NCI-H2227 (cell line): ENCODE measurements around the gene SMAD3.

Experiments used
- DNase-seq: peaks from one replicate; lab custom pipeline; 2025; ENCODE audit not compliant: unreplicated experiment; lab: John Stamatoyannopoulos, UW

The SMAD3 gene

GRCh38 chr15:67216859-67217258, 151.5 kb downstream of the SMAD3 start:
- DNase-seq: no peak

GRCh38 chr15:67218428-67218827, 153.0 kb downstream of the SMAD3 start:
- DNase-seq: no peak

- no peak for DNase-seq
Measured at GRCh38 chr15:67219288-67219687, 153.9 kb downstream of the SMAD3 start.

DNA sequence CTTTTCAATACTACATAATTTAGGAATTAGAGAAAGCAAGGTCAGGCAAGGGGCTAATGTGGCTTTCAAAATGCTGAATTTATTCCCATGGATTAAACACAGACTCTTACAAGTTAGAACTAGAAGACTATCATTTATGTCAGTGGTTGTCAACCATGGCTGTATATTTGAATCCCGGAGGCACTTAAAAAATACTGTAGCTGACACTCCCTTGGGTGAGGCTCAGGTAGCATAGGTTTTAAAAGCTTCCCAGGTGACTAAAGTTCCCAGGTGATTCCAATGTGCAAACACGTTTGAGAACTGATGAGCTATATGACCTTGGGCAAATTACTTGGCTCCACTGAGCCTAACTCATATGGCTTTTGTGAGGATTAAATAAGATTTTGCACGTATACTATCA, 159.5 kb downstream of the SMAD3 start:
- no peak for DNase-seq

DNA sequence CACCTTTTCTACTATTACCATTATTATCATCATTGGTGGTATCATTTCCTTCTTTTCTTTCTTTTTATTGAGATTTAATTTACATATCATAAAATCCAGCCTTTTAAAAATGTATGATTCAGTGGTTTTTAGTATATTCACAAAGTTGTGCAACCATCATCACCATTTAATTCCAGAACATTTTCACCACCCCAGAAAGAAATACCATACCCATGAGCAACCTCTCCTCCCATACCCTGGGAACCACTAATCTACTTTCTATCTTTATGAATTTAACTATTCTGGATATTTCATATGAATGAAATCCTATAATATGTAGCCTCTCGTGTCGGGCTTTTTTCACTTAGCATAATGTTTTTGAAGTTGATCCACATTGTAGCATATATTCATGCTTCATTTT, 159.9 kb downstream of the SMAD3 start:
- no peak for DNase-seq

DNA sequence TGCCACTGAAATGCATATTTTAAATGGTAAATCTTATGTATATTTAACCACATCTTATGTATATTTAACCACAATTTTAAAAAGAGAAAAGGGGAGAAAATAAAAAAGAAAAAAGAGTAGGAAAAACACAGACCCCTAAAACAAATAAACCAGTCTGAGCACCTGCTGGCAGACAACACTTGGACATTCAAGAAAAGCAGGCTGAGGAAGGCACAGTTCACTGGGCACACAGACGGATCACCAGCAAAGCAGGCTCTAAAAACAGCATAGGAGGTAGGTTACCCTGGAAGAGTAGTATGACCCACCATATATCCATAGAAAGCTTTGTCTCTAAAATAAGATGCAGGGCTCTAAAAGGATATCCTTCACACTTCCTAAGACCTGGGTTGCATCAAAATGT, 162.0 kb downstream of the SMAD3 start:
- DNase-seq: no peak

DNA sequence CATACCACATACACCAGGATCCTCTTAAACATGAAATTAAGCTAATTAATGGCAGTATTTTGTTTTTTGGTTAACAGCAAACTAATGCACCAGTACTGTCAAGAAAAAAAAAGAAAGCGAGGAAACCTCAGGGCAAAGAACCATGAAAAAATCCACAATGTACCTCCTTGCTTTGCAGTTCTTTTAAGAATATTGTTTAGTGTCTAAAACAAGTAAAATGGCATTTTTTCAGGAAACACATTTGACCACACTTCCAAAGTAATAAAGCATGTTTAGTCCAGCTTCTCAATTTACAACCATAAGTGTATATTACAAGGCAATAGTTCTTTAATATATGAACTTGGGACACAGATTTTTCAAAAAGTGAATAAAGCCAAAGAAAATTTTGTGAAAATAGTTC, 162.4 kb downstream of the SMAD3 start:
- DNase-seq: no peak

DNA sequence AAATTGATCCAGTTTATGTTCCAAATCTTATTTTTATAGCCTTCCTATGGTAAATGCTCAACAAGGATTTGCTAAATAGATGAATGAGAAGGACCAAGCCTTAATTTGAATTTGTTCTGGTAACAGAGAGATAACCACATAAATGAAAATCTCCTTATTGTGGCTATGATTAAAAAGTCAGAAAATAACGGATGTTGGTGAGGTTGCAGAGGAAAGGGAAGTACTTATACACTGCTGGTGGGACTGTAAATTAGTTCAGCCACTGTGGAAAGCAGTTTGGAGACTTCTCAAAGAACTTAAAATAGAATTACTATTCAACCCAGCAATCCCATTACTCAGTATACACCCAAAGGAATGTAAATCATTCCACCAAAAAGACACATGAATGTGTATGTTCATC, 162.9 kb downstream of the SMAD3 start:
- no peak for DNase-seq

- DNase-seq: no peak
Measured at GRCh38 chr15:67230504-67230903, 165.1 kb downstream of the SMAD3 start.

- DNase-seq: no peak
Measured at GRCh38 chr15:67232591-67232990, 167.2 kb downstream of the SMAD3 start.

DNA sequence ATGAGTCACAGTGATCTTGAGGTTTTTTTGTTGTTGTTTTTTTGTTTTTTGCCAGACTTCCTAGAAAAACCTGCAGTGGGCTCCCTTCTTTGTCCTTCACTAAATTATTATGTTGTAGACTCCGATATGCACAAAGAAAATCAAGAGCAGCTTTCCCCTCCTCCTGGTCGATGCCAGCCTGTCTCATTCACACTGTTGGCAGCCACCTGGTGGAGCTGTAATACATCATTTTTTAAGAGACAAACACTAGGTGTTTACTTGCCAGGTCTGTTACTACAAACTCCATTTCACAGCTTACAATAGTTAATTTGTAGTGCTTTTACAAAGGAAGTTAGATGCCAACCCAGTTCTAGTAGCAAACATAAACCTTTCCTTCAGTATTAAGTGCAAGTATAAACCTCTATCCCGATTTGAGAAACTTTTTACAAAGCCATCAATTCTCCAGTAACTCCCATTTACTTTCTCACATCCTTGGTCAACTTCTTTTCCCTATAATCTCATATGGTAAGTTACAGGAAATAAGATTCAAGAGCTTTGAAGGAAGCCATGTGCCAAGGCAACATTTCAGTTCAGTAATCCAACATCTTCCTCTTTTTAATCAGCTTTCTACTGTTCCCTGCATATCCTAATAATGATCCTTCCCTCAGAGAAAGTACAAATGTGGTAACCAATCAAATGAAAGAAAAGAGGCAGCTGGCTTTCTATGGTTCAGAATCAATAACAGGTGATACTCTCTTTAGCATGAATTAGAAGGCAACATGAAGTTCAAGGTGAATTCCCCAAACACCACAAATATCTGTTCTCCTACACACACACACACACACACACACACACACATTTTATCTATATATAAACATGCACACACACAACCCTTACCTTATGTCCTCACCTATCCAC, 175.1 kb downstream of the SMAD3 start:
- DNase-seq: peak; percentile 49

DNA sequence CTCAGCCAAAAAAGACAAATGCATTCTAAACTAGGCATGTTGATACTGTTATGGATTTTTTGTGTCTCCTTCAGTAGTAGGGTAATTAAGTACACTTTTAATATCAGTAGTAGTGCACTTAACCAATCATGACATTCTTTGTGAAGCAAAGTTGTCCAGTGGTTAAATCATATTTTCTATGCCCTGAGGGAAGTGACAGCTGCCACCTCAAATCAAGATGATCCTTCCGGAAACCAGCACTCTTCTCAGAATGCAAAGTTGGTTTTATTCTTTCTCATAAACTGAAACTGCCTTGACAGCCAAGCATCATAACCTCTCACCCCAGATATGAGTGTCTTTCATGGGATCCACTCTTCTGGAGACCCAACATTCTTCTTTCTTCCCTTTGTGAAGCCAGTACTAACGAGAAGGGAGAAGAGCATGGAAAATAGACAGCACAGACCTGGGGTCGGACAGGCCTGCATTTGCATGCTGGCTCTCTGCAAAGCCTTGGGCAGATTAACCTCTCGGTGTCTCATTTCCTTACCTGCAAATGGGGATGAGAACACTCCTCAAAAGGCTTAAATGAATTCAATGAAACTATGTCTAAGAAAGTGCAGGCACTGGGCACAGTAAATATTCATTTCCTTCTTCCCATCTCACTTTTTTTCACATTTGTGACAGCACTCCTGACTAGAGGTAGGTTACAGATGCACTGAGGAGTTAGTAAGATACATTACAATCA, 175.9 kb downstream of the SMAD3 start:
- no peak for DNase-seq

DNA sequence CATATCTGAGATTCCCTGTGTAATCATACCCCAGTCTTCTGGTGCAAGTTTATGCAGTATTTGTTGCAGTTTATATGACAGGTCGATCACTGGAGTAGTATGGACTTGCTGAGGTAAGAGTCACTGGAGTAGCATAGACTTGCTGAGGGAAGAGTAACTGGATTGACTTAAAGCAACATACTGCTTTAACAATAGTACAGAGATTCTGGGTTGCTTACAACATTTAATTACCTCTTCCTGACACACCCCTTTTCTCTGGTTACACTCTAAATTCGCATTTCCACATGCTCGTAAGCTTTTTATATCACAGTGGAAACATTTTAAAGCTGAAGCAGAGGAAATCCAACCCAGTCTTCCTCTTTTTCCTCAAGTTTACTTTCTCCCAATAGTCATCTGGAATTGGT, 177.3 kb downstream of the SMAD3 start:
- no peak for DNase-seq
